ENCODE measurements around the gene PCDHA2.

DNA sequence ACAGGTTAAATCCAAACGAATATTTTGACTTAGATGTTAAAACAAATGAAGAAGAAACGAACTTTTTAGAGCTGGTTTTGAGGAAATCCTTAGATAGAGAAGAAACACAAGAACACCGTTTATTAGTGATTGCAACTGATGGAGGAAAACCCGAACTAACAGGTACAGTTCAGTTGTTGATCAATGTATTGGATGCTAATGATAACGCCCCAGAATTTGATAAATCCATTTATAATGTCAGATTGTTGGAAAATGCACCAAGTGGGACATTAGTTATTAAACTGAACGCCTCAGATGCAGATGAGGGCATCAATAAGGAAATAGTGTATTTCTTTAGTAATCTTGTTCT, 27.6 kb downstream of the PCDHA2 start:
- TF ChIP-seq CREB1 (IDR thresholded peaks at IDR 0.05; ENCODE audit: low read depth) (no peak), CEBPB (IDR thresholded peaks at IDR 0.05) (no peak)
